Stimulated activated CD4-positive, alpha-beta T cell treated with anti-CD3 and anti-CD28 coated beads, Interleukin-4, amount 100 ng/mL, for 1 hour (primary cell): ENCODE results near the gene ABCG1.

ENCODE experiments used
- DNase-seq: peaks from one replicate; pipeline ENCODE4 v3.0.0-alpha.2; 2020

ABCG1 gene

DNA sequence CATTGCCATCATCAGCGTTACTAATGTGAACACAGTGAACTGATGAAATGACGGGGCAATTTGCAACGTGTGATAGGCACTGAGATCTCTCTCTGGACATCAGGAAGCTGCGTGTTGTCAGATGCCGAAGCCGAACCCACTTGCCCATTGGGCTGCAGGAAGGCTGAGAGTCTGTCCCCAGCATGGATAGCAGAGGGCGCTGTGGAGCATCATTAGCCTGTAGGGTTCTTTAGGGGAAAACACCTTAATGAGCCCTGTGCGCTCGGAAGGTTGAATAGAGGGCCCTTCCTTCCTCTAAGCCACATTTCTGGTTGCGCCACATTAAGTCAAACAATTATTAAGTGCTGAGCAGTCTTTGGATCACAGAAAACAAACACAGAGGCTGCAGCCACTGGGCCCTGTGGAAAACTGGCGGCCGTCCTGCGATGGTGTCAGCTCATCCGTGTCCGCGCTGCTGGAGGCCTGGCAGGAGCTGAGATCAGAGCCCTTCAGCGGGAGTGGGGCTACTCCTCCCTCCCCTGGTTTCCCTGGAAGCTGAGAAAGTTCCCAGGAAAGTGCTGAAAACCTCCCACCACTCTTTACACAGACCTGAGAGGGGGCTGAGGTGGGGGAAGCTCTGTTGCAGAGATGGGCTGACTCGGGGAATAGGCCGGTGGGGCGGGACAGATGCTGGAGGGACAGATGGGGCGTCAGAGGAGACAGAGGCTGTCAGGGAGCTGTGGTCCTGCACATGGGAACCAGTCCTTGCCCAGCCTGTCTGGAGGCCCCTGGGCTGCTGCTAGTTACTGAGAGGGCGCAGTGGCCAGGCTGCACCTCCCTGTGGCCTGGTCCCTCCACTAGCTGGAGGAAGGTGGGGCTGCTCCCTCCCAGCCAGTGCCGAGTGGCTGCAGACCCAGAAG is 119.1 kb downstream of the ABCG1 start:
- peak; percentile 86 for DNase-seq

DNA sequence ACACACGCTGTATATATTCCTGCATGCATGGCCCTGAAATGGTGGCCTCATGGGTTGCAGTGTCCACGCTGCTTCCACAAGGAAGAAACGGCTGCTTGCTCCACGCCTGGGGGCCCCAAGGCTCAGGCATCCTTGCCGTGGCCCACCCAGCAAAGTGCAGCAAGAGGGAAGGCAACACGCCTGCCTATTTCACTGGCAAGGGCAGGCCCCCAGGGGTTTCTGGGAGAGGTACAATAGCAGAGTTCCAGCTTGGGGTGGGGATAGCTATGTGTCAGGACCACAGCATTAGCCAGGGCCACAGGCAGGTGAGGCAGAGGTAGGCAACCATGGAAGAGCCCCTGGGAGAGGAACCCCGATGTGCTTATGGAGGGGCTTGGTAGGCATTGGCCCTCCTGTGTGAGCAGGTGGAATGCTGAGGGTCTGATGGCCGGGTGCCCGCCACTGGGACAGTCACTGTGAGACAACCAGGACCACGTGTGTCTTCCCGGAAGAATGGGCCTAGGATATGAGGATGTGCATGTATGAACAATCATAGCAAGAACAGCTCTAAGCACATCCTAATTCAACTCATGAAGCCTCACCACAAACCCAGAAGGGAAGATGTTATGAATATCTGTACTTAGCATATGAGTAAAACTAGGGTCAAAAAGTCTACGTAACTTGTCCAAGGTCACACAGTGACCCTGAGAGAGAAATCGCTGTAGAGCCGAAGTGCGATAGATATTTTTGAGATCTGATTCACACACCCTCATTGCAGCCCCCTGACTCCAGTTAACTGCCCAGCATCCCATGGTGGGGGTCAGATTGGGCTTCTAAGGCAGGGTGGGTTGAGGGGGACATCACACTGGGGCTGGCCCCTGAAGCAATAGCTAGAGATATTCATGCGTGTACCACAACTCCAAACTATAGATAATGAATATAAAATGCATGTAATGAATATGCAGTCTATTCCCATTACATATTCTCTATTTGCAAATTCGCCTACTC is 120.1 kb downstream of the ABCG1 start:
- DNase-seq, result no peak

DNA sequence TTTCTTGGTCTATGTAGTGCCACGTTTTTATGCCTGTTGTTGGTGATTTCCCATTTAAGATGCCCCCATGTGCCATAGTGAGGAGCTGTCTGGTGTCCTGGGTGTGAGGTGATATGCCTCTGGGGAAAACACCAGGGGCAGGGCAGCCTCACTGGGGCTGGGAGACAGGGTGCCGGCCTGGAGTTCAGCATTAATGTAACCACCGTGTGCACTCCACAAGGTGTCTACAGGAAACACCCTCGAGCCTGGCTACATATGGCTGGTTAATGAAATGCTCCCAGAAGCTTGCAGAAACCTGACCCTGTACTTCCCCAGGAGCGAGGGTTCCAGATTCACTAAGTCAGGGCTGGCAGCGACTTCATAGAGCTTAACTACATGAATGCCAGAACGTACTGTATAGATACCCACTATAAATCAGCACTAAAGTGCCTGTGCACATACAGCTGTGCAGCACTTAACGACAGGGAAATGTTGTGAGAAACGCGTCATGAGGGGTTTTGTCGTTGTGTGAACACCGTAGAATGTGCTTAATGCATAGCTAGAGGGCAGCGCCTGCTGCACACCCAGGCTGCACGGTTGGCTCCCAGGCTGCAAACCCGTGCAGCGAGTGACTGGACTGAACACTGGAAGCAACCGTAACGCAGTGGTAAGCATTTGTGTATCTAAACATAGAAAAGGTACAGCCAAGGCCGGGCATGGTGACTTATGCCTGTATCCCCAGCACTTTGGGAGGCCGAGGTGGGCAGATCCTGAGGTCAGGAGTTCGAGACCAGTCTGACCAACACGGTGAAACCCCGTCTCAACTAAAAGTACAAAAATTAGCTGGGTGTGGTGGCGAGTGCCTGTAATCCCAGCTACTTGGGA is 121.5 kb downstream of the ABCG1 start:
- no peak for DNase-seq

DNA sequence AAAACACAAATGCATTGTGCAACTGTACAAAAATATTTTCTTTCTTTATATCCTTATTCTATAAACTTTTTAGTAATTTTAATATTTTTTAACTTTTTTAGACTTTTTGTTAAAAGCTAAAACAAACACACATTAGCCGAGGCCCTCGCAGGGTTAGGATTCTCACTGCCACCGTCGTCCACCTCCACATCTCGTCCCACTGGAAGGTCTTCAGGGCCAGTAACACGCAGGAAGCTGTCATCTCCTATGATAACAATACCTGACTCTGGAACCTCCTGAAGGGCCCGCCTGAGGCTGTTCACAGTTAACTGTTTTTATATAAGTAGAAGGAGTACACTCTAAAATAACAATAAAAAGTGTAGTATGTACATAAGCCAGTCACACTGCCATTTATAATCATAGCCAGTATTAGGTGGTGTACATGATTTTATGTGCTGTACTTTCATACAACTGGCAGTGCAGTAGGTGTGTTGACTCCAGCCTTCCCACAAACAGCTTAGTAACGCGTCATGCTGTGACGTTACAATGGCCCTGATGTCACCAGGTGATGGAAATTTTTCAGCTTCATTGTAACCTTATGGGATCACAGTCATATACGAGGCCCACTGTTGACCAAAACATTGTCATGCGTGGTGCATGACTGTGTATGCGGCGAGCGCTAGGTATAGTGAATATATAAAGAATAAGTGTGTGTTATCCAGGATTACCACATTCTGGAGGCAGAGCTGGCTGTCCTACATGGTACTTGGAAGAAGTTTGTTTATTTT is 123.0 kb downstream of the ABCG1 start:
- DNase-seq, result no peak

DNA sequence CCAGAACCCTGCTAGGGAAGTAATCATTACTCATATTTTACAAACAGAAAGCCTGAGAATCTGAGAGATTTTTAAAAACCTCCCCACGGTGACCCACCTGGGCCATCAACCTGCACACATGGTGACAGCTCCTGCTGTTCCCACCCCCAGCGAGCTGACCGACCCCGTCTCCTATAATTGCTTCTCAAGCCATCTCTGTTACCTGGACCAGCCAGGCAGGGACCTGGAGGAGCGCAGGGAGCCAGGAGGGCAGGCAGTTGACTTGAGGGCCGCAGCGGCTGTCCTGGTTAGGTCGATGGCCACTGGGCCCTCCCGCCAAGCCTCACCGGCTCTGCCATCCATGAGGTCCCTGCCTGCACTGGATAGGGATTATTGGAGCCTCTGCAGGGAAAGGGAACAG is 124.2 kb downstream of the ABCG1 start:
- DNase-seq, result no peak

DNA sequence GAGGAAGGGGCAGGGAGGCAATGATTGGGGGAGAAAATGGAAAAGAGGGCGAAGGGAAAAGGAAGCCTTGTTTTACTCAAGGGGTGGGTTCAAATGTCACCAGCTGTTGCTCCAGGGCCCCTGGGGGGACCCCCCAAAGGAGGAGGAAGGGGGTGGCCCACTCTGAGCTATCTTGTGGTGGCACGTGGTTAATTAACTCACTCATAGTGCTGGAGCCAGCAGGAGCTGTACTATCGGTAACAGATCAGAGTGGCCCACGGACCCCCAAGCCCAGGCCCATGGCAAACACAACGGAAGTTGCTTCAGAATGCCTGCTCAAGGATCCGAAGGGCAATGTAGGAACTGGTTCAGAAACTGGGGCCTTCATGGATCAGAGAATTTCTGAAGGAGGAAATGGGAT is 124.6 kb downstream of the ABCG1 start:
- DNase-seq, result no peak

DNA sequence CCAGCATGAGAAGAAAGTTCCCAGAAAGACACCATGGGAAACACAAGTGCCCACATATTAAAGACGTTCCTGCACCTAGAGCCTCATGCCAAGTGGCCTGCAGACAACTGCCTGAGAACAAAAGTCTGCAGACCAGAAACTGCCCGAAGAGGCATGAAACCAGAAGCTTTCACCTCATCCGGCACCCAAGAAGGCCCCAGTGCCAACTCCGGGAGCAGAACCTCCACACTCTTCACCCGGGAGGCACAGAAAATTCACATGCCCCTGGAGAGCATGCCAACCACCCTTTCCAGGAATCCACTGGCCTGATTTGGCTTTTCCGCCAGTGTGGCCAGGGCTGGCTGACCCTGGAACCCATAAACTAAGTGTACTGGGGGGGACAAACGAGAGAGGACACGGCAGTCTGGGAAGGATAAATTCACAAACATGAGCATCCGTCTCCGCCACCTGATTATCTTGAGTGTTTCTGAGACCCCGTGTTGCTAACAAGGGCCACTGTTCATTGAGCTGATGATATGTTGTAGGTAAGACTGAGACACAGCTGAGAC is 125.1 kb downstream of the ABCG1 start:
- no peak for DNase-seq

DNA sequence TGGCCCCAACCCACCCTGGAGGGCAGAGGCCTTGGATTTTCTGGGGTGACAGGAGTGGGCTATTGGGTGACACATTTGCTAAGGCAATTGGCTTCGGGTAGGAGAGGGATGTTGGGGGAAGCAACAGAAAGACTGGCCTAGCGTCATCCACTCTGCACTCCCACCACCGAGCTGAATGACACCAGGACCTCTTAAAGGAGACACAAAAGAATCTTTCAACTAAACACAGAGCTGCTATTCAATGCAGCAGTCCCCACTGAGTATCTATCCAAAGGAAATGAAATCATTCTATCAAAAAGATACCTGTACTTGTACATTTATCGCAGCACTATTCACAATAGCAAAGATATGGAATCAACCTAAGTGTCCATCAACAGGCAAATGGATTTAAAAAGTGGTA is 125.7 kb downstream of the ABCG1 start:
- DNase-seq, result no peak

DNA sequence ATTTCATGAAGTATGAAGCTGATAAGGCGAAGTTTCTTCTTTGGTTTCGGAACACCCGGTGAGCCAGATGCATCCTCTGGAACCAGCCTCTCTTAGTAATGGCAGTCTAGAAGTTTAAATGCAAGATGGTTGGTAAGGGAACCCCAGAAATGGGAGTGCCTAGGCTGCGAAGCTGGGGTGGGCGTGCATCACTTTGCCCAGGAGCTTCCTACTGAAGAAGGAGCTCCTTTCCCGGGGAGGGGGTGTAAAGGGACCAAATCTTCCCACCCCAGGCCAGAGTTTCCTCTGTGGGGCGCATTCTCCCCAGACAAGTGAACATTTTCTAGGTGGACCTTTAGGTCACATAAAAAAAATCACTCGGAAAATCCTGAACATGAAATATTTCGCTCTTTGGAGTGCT is 127.5 kb downstream of the ABCG1 start:
- DNase-seq, result no peak
